K562 (cell line): ENCODE results near the gene SPDYE17. TPM values are rescaled to one million over a fixed set of nuclear protein-coding genes. Genes with fewer than 3 reads are reported as not detected.

Source experiments
- ATAC-seq: fragments of 200-7000 bp; cut with Tn5 transposase; 3 replicates; pipeline ENCODE4 v1.9.1; 2020; ENCODE audit warnings: moderate library complexity
- BruUV-seq: library from RNA; stranded (reverse); fragments of 400-500 nt; replicated peaks from 2 replicates; lab custom pipeline; 2021; lab: Mats Ljungman, UMichigan
- CTCF ChIA-PET: fragments of 300-600 bp; formaldehyde crosslinking; extraction: SDS; loops from one replicate; lab custom pipeline; 2021; ENCODE audit warnings: low intra/inter-chr PET ratio; lab: Yijun Ruan, JAX
- POLR2A ChIA-PET: fragments of 300-600, 350-650 bp; sonication (Branson Sonifier 250); formaldehyde crosslinking; extraction: SDS; loops from one replicate; lab custom pipeline; 2021; ENCODE audit warnings: antibody characterized with exemption, inconsistent platforms; lab: Yijun Ruan, JAX
- DNase-seq, 4 experiments: peaks; one replicate each; pipeline versions ENCODE4 v3.0.0 to v3.0.0-alpha.2; 2011 to 2018; ENCODE audit warnings: low spot score in 3 of 4, mixed read lengths in 3 of 4; ENCODE audit errors: extremely low read depth in 1 of 4
- FAIRE-seq: peaks from 2 replicates; lab custom pipeline; 2011; peaks lifted over from hg19 to GRCh38; lab: Jason Lieb, UNC
- H2AFZ ChIP-seq: 2 replicates; pipeline ENCODE4 v1.6.0; 2011; ENCODE audit warnings: low read depth, low read length, control low read depth, inconsistent platforms
- H3K27ac ChIP-seq: fragments of 200-600 bp; 3 replicates; pipeline ENCODE4 v1.8.0; 2011; ENCODE audit warnings: low read depth, mild to moderate bottlenecking, control low read depth, inconsistent platforms, low read length, moderate library complexity, mixed read lengths; ENCODE audit errors: extremely low read depth
- H3K27me3 ChIP-seq, 2 experiments: fragments of 300-600 bp in 1 of 2; 2 replicates in 1 of 2; 3 replicates in 1 of 2; pipeline versions ENCODE4 v1.6.0 to v1.8.0; 2011; ENCODE audit warnings: inconsistent platforms in 2 of 2, low read length in 2 of 2, mild to moderate bottlenecking in 1 of 2, mixed read lengths in 1 of 2, moderate library complexity in 1 of 2; ENCODE audit not compliant: control insufficient read depth in 2 of 2, insufficient read depth in 2 of 2
- H3K36me3 ChIP-seq: fragments of 300-600 bp; 3 replicates; pipeline ENCODE4 v1.8.0; 2011; ENCODE audit warnings: mild to moderate bottlenecking, low read length, inconsistent platforms; ENCODE audit not compliant: control insufficient read depth, insufficient read depth
- H3K4me1 ChIP-seq, 2 experiments: fragments of 200-600 bp in 1 of 2; replicated peaks in 1 of 2; 2 replicates in 1 of 2; 3 replicates in 1 of 2; pipeline versions ENCODE4 v1.5.1 to v1.8.0; 2011; ENCODE audit warnings: inconsistent platforms in 2 of 2, low read length in 2 of 2, mild to moderate bottlenecking in 1 of 2, mixed read lengths in 1 of 2, moderate library complexity in 1 of 2; ENCODE audit not compliant: control insufficient read depth in 2 of 2, insufficient read depth in 2 of 2
- H3K4me2 ChIP-seq: 2 replicates; pipeline ENCODE4 v1.6.1; 2011; ENCODE audit warnings: low read length, control low read depth, inconsistent platforms, mixed read lengths; ENCODE audit not compliant: insufficient read depth
- H3K4me3 ChIP-seq: fragments of 200-600 bp; sonication (generic), shearing (Covaris generic); 2 replicates; pipeline ENCODE4 v1.5.1; 2016; ENCODE audit warnings: control low read depth, inconsistent platforms
- H3K79me2 ChIP-seq: fragments of 200-600 bp; 3 replicates; pipeline ENCODE4 v1.8.0; 2011; ENCODE audit warnings: low read length, inconsistent platforms; ENCODE audit not compliant: control insufficient read depth, insufficient read depth
- H3K9ac ChIP-seq, 2 experiments: 2 replicates each; pipeline versions ENCODE4 v1.6.0 to v1.6.1; 2011; ENCODE audit warnings: low read depth in 2 of 2, low read length in 2 of 2, control low read depth in 1 of 2, inconsistent platforms in 1 of 2, mild to moderate bottlenecking in 1 of 2, mixed read lengths in 1 of 2; ENCODE audit not compliant: insufficient read depth in 1 of 2
- H3K9me1 ChIP-seq: one replicate; pipeline ENCODE4 v1.6.0; 2011; ENCODE audit warnings: inconsistent platforms, mild to moderate bottlenecking, low read length, moderate library complexity; ENCODE audit not compliant: control insufficient read depth, insufficient read depth
- H3K9me3 ChIP-seq: replicated peaks from 2 replicates; pipeline ENCODE4 v1.5.1; 2011; ENCODE audit warnings: low read depth, low read length, inconsistent platforms; ENCODE audit not compliant: control insufficient read depth, insufficient read depth
- H4K20me1 ChIP-seq: replicated peaks from 2 replicates; pipeline ENCODE4 v1.6.1; 2011; ENCODE audit warnings: low read length, inconsistent platforms, mixed read lengths; ENCODE audit not compliant: control insufficient read depth, insufficient read depth
- AFF1 ChIP-seq, 2 experiments: fragments of 450-650 bp; IDR thresholded peaks; 2 replicates each; pipeline ENCODE4 v1.6.1; 2018; ENCODE audit warnings: mild to moderate bottlenecking in 2 of 2, low read depth in 1 of 2; ENCODE audit not compliant: partially characterized antibody in 2 of 2
- BACH1 ChIP-seq: fragments of 200-800 bp; sonication (Bioruptor generic); IDR thresholded peaks from 2 replicates; pipeline ENCODE4 v1.6.1; 2016; ENCODE audit warnings: missing genetic modification characterization, missing compliant biosample characterization
- FOS ChIP-seq: IDR thresholded peaks from 3 replicates; pipeline ENCODE4 v1.6.1; 2011; ENCODE audit not compliant: insufficient read length; ENCODE audit errors: extremely low read depth
- FOXK1 ChIP-seq: sonication (generic); formaldehyde crosslinking; IDR thresholded peaks from 2 replicates; pipeline ENCODE4 v1.8.0; 2022; ENCODE audit warnings: missing genetic modification reagents, mild to moderate bottlenecking, borderline replicate concordance
- NKRF ChIP-seq: fragments of 450-650 bp; IDR thresholded peaks from 2 replicates; pipeline ENCODE4 v1.6.1; 2016; ENCODE audit warnings: borderline replicate concordance
- PTTG1 ChIP-seq: fragments of 450-650 bp; IDR thresholded peaks from 2 replicates; pipeline ENCODE4 v1.6.1; 2016; ENCODE audit warnings: low read depth, mild to moderate bottlenecking, missing genetic modification characterization, missing compliant biosample characterization
- RNF219 ChIP-seq: fragments of 250-450 bp; sonication (Bioruptor Pico); IDR thresholded peaks from 2 replicates; pipeline ENCODE4 v1.5.0; 2022; ENCODE audit warnings: mild to moderate bottlenecking
- SIN3A ChIP-seq, 2 experiments: fragments of 150-350 bp in 1 of 2; IDR thresholded peaks; 2 replicates each; pipeline ENCODE4 v1.6.1; 2011 to 2016; ENCODE audit warnings: borderline replicate concordance in 2 of 2, low read depth in 2 of 2, low read length in 2 of 2, mild to moderate bottlenecking in 2 of 2, moderate library complexity in 2 of 2; ENCODE audit not compliant: control insufficient read depth in 1 of 2
- THRB ChIP-seq: fragments of 450-650 bp; formaldehyde crosslinking; conservative IDR thresholded peaks from 2 replicates; pipeline ENCODE4 v1.4.0; 2022; ENCODE audit warnings: mild to moderate bottlenecking, missing genetic modification characterization
- ZEB2 ChIP-seq: fragments of 450-650 bp; IDR thresholded peaks from 2 replicates; pipeline ENCODE4 v1.6.1; 2016
- ZKSCAN1 ChIP-seq: fragments of 150-350 bp; IDR thresholded peaks from 2 replicates; pipeline ENCODE4 v1.6.1; 2016; ENCODE audit warnings: low read depth, low read length
- WGBS: fragments of 100-300 bp; shearing (Covaris generic); methylation state at CpG from one replicate; pipeline ENCODE4 v1.1.6; 2016; ENCODE audit warnings: low coverage, mixed read lengths; ENCODE audit not compliant: insufficient coverage; ENCODE audit errors: missing lambda C conversion rate; 5-methylcytosine and 5-hydroxymethylcytosine counted together
- in situ Hi-C: fragments of 300-500 bp; cut with MboI; formaldehyde crosslinking; loops from 4 replicates; pipeline ENCODE4 v1.15.0; 2018; ENCODE audit warnings: inconsistent platforms, mixed read lengths
- intact Hi-C: fragments of 100-400 bp; cut with micrococcal nuclease; formaldehyde crosslinking; loops from 2 replicates; pipeline ENCODE4 v1.14.2; 2022
- polyA plus RNA-seq, 8 experiments: library from polyadenylated mRNA; depleted of rRNA in 4 of 8; stranded (reverse) in 5 of 8; unstranded in 3 of 8; fragments of >200 nt; fragmentation: Nextera tagmentation in 2 of 8; fragmentation: Illumina TruSeq in 1 of 8; extraction: Ambion mirVana in 2 of 8; extraction: Trizol in 1 of 8; gene quantifications; 2 replicates each; pipeline versions ENCODE4 v1.2.1 to v1.2.3, GENCODE V29; 2011 to 2014; ENCODE audit warnings: inconsistent platforms in 1 of 8, missing spikeins in 1 of 8
- total RNA-seq, 7 experiments: library from RNA; depleted of rRNA in 6 of 7; stranded (reverse); fragments of >200 nt in 6 of 7; fragmentation: Illumina TruSeq in 2 of 7; extraction: Trizol in 2 of 7; gene quantifications; 2 replicates each; pipeline versions ENCODE4 v1.2.1 to v1.2.3, GENCODE V29; 2011 to 2021; ENCODE audit warnings: low replicate concordance in 1 of 7

The SPDYE17 gene
- total and polyA plus RNA-seq, 9 of the 15 experiments (the other 6 are each of a cell fraction or from before 2014, with no cell fraction given) = not detected

GRCh38 chr7:76998285-76998589, 33.9 kb downstream of the SPDYE17 start:
- Histone ChIP-seq H3K27me3 (no peaks in the 10 kb centered on the region), H3K4me3 (no peak overlapping the region), H3K4me1 (peaks cover 0 to 11% of the 10 kb centered on the region in 2 experiments; a peak in 2 of 5 replicates), H3K79me2 (no peaks in the 10 kb centered on the region), H3K9me3 (no peaks in the 10 kb centered on the region), H3K36me3 (no peaks in the 10 kb centered on the region), H3K9me1 (no peaks in the 10 kb centered on the region), H3K4me2 (no peak overlapping the region), H4K20me1 (no peaks in the 10 kb centered on the region), H3K27ac (no peak overlapping the region), H3K9ac (no peak overlapping the region), H2AFZ (no peak overlapping the region)
- BruUV-seq = no TSS peak
- WGBS = 50% methylated on average over 2 of the region's 3 CpGs
- no peak for FAIRE-seq
- CTCF ChIA-PET = no interaction called here
- POLR2A ChIA-PET = no interaction called here
- no peak for ATAC-seq
- peak in 3 of 4 experiments; percentile 8 to 29 (median 21) for DNase-seq
- in situ Hi-C loops = no loop called here
- intact Hi-C loops = loop anchor here (10.0 kb wide), 1 partner anchor 493 kb away; no protein-coding TSS in a partner anchor
- no peak for TF ChIP-seq BACH1 (tag)
- no peak for TF ChIP-seq AFF1 (IDR thresholded peaks at IDR 0.05; ENCODE audit: low read depth in 1 of 2, partially characterized antibody in 2 of 2)
- TF ChIP-seq FOS = no peak
- no peak for TF ChIP-seq ZEB2
- TF ChIP-seq ZKSCAN1 = no peak
- TF ChIP-seq NKRF = no peak
- TF ChIP-seq PTTG1 (tag) = no peak
- TF ChIP-seq SIN3A (IDR thresholded peaks at IDR 0.05; ENCODE audit: borderline replicate concordance in 2 of 2, control insufficient read depth in 1 of 2, low read depth in 2 of 2, low read length in 2 of 2) = no peak
- TF ChIP-seq THRB (CRISPR knock-in tag) = no peak
- TF ChIP-seq FOXK1 (CRISPR knock-in tag) = no peak
- TF ChIP-seq RNF219 (CRISPR knock-in tag) = no peak
